HepG2 (cell line): Measurements from ENCODE around the gene MIER2. TPM values are rescaled to one million over a fixed set of nuclear protein-coding genes. Genes with fewer than 3 reads are reported as not detected.
A peak's percentile ranks its signal among the peaks of the same experiment; 100 is the strongest.

Experiments
- ATAD3A ChIP-seq: sonication (generic); formaldehyde crosslinking; IDR thresholded peaks from 2 replicates; pipeline ENCODE4 v1.4.0; 2020; ENCODE audit warnings: missing genetic modification reagents
- ATRX ChIP-seq: sonication (generic); formaldehyde crosslinking; IDR thresholded peaks from 2 replicates; pipeline ENCODE4 v1.4.0; 2020; ENCODE audit warnings: missing genetic modification reagents, borderline replicate concordance
- CREM ChIP-seq, 2 experiments: sonication (generic) in 1 of 2; formaldehyde crosslinking in 1 of 2; IDR thresholded peaks; 2 replicates each; pipeline versions ENCODE4 v1.4.0 to v1.6.1; 2016 to 2020; ENCODE audit warnings: antibody characterized with exemption in 1 of 2, mild to moderate bottlenecking in 1 of 2, missing genetic modification reagents in 1 of 2
- DPF2 ChIP-seq: sonication (generic); formaldehyde crosslinking; IDR thresholded peaks from 2 replicates; pipeline ENCODE4 v1.4.0; 2020; ENCODE audit warnings: mild to moderate bottlenecking, low read depth, missing genetic modification reagents, borderline replicate concordance
- FOXK1 ChIP-seq: sonication (generic); formaldehyde crosslinking; IDR thresholded peaks from 2 replicates; pipeline ENCODE4 v1.4.0; 2020; ENCODE audit warnings: low read depth, missing genetic modification reagents, borderline replicate concordance
- GATA4 ChIP-seq: sonication (generic); IDR thresholded peaks from 2 replicates; pipeline ENCODE4 v1.6.1; 2016; ENCODE audit warnings: antibody characterized with exemption, low read depth, borderline replicate concordance
- HOXA3 ChIP-seq: sonication (generic); formaldehyde crosslinking; IDR thresholded peaks from 2 replicates; pipeline ENCODE4 v1.5.0; 2020; ENCODE audit warnings: missing genetic modification reagents
- HOXA7 ChIP-seq: sonication (generic); formaldehyde crosslinking; IDR thresholded peaks from 2 replicates; pipeline ENCODE4 v1.8.1; 2022; ENCODE audit warnings: mild to moderate bottlenecking, missing genetic modification reagents, moderate library complexity
- RARA ChIP-seq: IDR thresholded peaks from 2 replicates; pipeline ENCODE4 v1.6.1; 2016; ENCODE audit warnings: missing genetic modification reagents, missing compliant biosample characterization
- SCMH1 ChIP-seq: sonication (generic); formaldehyde crosslinking; IDR thresholded peaks from 2 replicates; pipeline ENCODE4 v1.9.0; 2021; ENCODE audit warnings: missing genetic modification reagents, mild to moderate bottlenecking, borderline replicate concordance
- THAP11 ChIP-seq: IDR thresholded peaks from 2 replicates; pipeline ENCODE4 v1.6.1; 2016; ENCODE audit warnings: missing biosample characterization, missing genetic modification reagents
- UBTF ChIP-seq: sonication (generic); formaldehyde crosslinking; IDR thresholded peaks from 2 replicates; pipeline ENCODE4 v1.4.0; 2020; ENCODE audit warnings: mild to moderate bottlenecking, missing genetic modification reagents
- XBP1 ChIP-seq: sonication (generic); formaldehyde crosslinking; IDR thresholded peaks from 2 replicates; pipeline ENCODE4 v1.5.0; 2020; ENCODE audit warnings: missing genetic modification reagents
- ZMYM3 ChIP-seq: sonication (generic); formaldehyde crosslinking; IDR thresholded peaks from 2 replicates; pipeline ENCODE4 v1.5.1; 2020; ENCODE audit warnings: mild to moderate bottlenecking, missing genetic modification reagents
- ZNF331 ChIP-seq: sonication (generic); formaldehyde crosslinking; IDR thresholded peaks from 2 replicates; pipeline ENCODE4 v1.4.0; 2020; ENCODE audit warnings: missing genetic modification reagents
- ZNF496 ChIP-seq: sonication (generic); formaldehyde crosslinking; IDR thresholded peaks from 2 replicates; pipeline ENCODE4 v1.8.1; 2023; ENCODE audit warnings: mild to moderate bottlenecking, moderate library complexity, missing genetic modification reagents; ENCODE audit not compliant: insufficient replicate concordance
- polyA plus RNA-seq, 8 experiments: library from polyadenylated mRNA; depleted of rRNA in 3 of 8; stranded (reverse) in 7 of 8; unstranded in 1 of 8; fragments of >200 nt; fragmentation: Illumina TruSeq in 4 of 8; extraction: Trizol in 4 of 8; gene quantifications; 2 replicates each; pipeline versions ENCODE4 v1.2.1 to v1.2.3, GENCODE V29; 2011 to 2016; ENCODE audit warnings: low read depth in 4 of 8, missing spikeins in 1 of 8, mixed read lengths in 1 of 8; ENCODE audit not compliant: insufficient read depth in 1 of 8
- total RNA-seq, 5 experiments: library from RNA; depleted of rRNA; stranded (reverse); fragments of >200 nt; fragmentation: Illumina TruSeq; extraction: Trizol; gene quantifications; 2 replicates each; pipeline ENCODE4 v1.2.3, GENCODE V29; 2016; ENCODE audit warnings: low read depth in 1 of 5
- TF ChIP-seq, protein P1 (sequence below): IDR thresholded peaks from 2 replicates; pipeline ENCODE4 v1.6.1; 2016; ENCODE audit warnings: mild to moderate bottlenecking
- TF ChIP-seq, protein P2 (sequence below): sonication (generic); formaldehyde crosslinking; IDR thresholded peaks from one replicate; pipeline ENCODE4 v1.5.1; 2020; ENCODE audit warnings: mild to moderate bottlenecking, missing genetic modification reagents; ENCODE audit errors: not compliant biosample characterization

The MIER2 gene
- total and polyA plus RNA-seq, 2 of the 13 experiments (the other 11 are each of a cell fraction or from before 2014, with no cell fraction given), result 9.6 to 25.7 TPM

- TF ChIP-seq, protein P1, sequence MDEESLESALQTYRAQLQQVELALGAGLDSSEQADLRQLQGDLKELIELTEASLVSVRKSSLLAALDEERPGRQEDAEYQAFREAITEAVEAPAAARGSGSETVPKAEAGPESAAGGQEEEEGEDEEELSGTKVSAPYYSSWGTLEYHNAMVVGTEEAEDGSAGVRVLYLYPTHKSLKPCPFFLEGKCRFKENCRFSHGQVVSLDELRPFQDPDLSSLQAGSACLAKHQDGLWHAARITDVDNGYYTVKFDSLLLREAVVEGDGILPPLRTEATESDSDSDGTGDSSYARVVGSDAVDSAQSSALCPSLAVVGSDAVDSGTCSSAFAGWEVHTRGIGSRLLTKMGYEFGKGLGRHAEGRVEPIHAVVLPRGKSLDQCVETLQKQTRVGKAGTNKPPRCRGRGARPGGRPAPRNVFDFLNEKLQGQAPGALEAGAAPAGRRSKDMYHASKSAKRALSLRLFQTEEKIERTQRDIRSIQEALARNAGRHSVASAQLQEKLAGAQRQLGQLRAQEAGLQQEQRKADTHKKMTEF (CRISPR knock-in tag), result no peak
- TF ChIP-seq HOXA7 (CRISPR knock-in tag) (no peak), SCMH1 (CRISPR knock-in tag) (no peak), FOXK1 (no peak), UBTF (CRISPR knock-in tag) (no peak), ZMYM3 (0 out of 2 replicates have a peak, but pooled peaks have one; percentile 22), ATRX (CRISPR knock-in tag) (no peak), HOXA3 (peak; percentile 32; the same call in 1 of the 2 replicates), RARA (CRISPR knock-in tag) (peak; percentile 65; the same call in 1 of the 2 replicates), ZNF331 (CRISPR knock-in tag) (no peak), XBP1 (CRISPR knock-in tag) (no peak), ZNF496 (CRISPR knock-in tag) (no peak), CREM (IDR thresholded peaks at IDR 0.05) (no peak), CREM (CRISPR knock-in tag; IDR thresholded peaks at IDR 0.05) (no peak), THAP11 (CRISPR knock-in tag) (no peak), GATA4 (no peak), ATAD3A (CRISPR knock-in tag) (no peak), DPF2 (no peak)
- TF ChIP-seq, protein P2, sequence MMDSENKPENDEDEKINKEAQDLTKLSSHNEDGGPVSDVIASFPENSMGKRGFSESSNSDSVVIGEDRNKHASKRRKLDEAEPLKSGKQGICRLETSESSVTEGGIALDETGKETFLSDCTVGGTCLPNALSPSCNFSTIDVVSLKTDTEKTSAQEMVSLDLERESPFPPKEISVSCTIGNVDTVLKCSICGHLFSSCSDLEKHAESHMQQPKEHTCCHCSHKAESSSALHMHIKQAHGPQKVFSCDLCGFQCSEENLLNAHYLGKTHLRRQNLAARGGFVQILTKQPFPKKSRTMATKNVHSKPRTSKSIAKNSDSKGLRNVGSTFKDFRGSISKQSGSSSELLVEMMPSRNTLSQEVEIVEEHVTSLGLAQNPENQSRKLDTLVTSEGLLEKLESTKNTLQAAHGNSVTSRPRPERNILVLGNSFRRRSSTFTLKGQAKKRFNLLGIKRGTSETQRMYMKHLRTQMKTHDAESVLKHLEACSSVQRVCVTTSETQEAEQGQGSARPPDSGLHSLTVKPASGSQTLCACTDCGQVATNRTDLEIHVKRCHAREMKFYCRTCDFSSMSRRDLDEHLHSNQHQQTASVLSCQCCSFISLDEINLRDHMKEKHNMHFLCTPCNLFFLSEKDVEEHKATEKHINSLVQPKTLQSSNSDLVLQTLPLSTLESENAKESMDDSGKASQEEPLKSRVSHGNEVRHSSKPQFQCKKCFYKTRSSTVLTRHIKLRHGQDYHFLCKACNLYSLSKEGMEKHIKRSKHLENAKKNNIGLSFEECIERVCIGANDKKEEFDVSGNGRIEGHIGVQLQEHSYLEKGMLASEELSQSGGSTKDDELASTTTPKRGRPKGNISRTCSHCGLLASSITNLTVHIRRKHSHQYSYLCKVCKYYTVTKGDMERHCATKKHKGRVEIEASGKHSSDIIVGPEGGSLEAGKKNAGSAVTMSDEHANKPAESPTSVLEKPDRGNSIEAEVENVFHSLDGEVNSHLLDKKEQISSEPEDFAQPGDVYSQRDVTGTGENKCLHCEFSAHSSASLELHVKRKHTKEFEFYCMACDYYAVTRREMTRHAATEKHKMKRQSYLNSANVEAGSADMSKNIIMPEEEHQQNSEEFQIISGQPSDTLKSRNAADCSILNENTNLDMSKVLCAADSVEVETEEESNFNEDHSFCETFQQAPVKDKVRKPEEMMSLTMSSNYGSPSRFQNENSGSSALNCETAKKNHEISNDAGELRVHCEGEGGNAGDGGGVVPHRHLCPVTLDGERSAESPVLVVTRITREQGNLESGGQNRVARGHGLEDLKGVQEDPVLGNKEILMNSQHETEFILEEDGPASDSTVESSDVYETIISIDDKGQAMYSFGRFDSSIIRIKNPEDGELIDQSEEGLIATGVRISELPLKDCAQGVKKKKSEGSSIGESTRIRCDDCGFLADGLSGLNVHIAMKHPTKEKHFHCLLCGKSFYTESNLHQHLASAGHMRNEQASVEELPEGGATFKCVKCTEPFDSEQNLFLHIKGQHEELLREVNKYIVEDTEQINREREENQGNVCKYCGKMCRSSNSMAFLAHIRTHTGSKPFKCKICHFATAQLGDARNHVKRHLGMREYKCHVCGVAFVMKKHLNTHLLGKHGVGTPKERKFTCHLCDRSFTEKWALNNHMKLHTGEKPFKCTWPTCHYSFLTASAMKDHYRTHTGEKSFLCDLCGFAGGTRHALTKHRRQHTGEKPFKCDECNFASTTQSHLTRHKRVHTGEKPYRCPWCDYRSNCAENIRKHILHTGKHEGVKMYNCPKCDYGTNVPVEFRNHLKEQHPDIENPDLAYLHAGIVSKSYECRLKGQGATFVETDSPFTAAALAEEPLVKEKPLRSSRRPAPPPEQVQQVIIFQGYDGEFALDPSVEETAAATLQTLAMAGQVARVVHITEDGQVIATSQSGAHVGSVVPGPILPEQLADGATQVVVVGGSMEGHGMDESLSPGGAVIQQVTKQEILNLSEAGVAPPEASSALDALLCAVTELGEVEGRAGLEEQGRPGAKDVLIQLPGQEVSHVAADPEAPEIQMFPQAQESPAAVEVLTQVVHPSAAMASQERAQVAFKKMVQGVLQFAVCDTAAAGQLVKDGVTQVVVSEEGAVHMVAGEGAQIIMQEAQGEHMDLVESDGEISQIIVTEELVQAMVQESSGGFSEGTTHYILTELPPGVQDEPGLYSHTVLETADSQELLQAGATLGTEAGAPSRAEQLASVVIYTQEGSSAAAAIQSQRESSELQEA (CRISPR knock-in tag), result no peak
These were observed 3.0 kb downstream of the MIER2 start (continued) for GRCh38 chr19:341386-342127.
